ENCODE results near the gene PLXNA2. TPM values are rescaled to one million over a fixed set of nuclear protein-coding genes. Genes with fewer than 3 reads are reported as not detected.

The PLXNA2 gene
- total and polyA plus RNA-seq, 3 donors from 2014 or later, result 4.1 to 5.5 (median 4.7) TPM

GRCh38 chr1:208221291-208221622 is 22.9 kb downstream of the PLXNA2 start:
- Histone ChIP-seq H3K4me3 (no peak overlapping the region), H3K27ac (no peak overlapping the region), H3K27me3 (no peaks in the 10 kb centered on the region), H3K9me3 (no peaks in the 10 kb centered on the region), H3K36me3 (ENCODE audit: low read depth, missing control alignments) (no peaks in the 10 kb centered on the region), H3K4me1 (peaks cover 19% of the 10 kb centered on the region)
- no peak for TF ChIP-seq POLR2A (IDR thresholded peaks at IDR 0.05)
- no peak for TF ChIP-seq CTCF (IDR thresholded peaks at IDR 0.05)
- no peak for DNase-seq
- 82 to 100% methylated on average over 1 of the region's 1 CpG for WGBS, 2 donors
- intact Hi-C loops (cut with DNase I; ENCODE audit: low total_unique reads), result no loop called here

DNA sequence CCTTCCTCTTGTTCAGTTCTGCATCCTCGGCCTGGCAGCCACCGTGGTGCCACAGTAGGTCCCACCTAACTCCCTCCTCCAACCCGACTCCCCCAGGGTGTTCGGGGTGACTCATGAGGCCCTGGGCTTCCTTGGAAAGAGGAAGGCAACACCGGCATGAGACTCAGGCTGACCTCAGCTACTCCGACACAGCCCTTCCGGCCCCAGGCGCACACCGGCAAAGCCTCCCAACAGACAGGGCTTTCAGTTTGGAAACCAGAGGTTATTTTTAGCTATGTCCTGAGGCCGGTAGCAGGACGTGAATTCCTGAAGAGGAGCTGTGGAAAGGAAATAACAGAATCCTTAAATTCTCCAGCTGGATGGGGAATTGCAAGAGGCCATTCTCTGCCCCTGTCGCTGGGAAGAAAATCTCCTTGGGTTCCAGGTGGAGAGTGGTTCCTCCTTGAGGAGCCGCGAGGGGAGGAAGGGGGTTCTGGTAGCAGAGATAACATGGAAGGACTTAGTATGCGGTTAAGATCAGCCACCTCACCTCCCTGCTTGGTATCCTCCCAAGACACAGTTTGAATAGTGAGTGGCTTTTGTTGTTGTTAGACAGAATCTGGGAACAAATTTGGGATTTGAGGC is 24.4 kb downstream of the PLXNA2 start:
- WGBS, 2 donors, result 42 to 62% methylated on average over 14 to 15 of the region's 15 CpGs
- H3K36me3 ChIP-seq (ENCODE audit: low read depth, missing control alignments), result no peaks in the 10 kb centered on the region
- peak overlapping the region; percentile 31 to 68 for H3K27ac ChIP-seq
- H3K4me3 ChIP-seq, result no peak overlapping the region
- DNase-seq, result no peak
- H3K4me1 ChIP-seq, result peaks cover 15% of the 10 kb centered on the region
- intact Hi-C loops (cut with DNase I; ENCODE audit: low total_unique reads), result no loop called here
- no peaks in the 10 kb centered on the region for H3K27me3 ChIP-seq
- no peaks in the 10 kb centered on the region for H3K9me3 ChIP-seq
- no peak for TF ChIP-seq CTCF (IDR thresholded peaks at IDR 0.05)
- no peak for TF ChIP-seq POLR2A (IDR thresholded peaks at IDR 0.05)

DNA sequence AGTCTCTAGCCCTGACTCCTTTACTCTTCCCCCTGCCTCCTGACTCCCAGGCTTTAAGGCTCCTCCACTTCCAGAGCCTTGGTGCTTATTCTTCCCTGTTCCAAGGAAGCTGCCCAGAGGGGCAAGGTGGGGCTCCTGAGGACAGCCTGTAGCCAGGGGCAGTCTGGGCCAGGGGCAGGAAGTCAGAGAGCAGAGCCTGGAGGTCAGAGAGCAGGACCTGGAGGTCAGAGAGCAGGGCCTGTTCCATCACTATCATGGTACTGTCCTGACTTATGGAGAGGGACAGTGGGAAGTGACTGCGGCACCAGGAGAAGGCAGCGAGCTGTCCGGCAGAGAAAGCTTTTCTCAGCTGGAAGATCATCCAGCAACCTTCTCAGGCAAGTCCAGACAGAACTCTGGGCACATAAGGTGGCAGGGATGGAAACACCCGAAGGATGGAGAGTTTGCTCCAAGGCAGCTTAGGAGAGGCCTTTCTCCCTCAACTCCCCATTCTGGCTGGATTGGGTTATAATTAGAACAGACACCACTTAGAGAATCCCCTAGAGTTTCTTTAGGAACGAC is 25.0 kb downstream of the PLXNA2 start:
- DNase-seq, result no peak
- intact Hi-C loops (cut with DNase I; ENCODE audit: low total_unique reads), result no loop called here
- Histone ChIP-seq H3K27ac (peak overlapping the region; percentile 31 to 68), H3K4me1 (peaks cover 15% of the 10 kb centered on the region), H3K27me3 (no peaks in the 10 kb centered on the region), H3K36me3 (ENCODE audit: low read depth, missing control alignments) (no peaks in the 10 kb centered on the region), H3K9me3 (no peaks in the 10 kb centered on the region), H3K4me3 (no peak overlapping the region)
- 79 to 86% methylated on average over 5 of the region's 5 CpGs for WGBS, 2 donors
- TF ChIP-seq POLR2A (IDR thresholded peaks at IDR 0.05) (no peak), CTCF (IDR thresholded peaks at IDR 0.05) (no peak)

- no peaks in the 10 kb centered on the region for H3K36me3 ChIP-seq (ENCODE audit: low read depth, missing control alignments)
- H3K4me3 ChIP-seq, result no peak overlapping the region
- no peaks in the 10 kb centered on the region for H3K27me3 ChIP-seq
- WGBS, 2 donors, result 67% methylated on average over 12 of the region's 12 CpGs
- TF ChIP-seq CTCF (IDR thresholded peaks at IDR 0.05), result no peak
- TF ChIP-seq POLR2A (IDR thresholded peaks at IDR 0.05), result no peak
- H3K9me3 ChIP-seq, result no peaks in the 10 kb centered on the region
- no peak for DNase-seq
- intact Hi-C loops (cut with DNase I; ENCODE audit: low total_unique reads), result no loop called here
- H3K27ac ChIP-seq, result peak overlapping the region; percentile 18 to 68
- peaks cover 15% of the 10 kb centered on the region for H3K4me1 ChIP-seq
These were observed 25.7 kb downstream of the PLXNA2 start for GRCh38 chr1:208218237-208219097.
